NCI-H1417 treated with DMSO at 0.1 percent for 48 hours (cell line): Measurements from ENCODE around the gene NBPF15.
"Not testable (repeated sequence)": the region's sequence is repeated elsewhere in the genome, so short reads cannot be mapped to it uniquely, and the experiment has no call there.

ENCODE experiments used
- DNase-seq: peaks from one replicate; lab custom pipeline; 2025; lab: John Stamatoyannopoulos, UW

The NBPF15 gene, protein sequence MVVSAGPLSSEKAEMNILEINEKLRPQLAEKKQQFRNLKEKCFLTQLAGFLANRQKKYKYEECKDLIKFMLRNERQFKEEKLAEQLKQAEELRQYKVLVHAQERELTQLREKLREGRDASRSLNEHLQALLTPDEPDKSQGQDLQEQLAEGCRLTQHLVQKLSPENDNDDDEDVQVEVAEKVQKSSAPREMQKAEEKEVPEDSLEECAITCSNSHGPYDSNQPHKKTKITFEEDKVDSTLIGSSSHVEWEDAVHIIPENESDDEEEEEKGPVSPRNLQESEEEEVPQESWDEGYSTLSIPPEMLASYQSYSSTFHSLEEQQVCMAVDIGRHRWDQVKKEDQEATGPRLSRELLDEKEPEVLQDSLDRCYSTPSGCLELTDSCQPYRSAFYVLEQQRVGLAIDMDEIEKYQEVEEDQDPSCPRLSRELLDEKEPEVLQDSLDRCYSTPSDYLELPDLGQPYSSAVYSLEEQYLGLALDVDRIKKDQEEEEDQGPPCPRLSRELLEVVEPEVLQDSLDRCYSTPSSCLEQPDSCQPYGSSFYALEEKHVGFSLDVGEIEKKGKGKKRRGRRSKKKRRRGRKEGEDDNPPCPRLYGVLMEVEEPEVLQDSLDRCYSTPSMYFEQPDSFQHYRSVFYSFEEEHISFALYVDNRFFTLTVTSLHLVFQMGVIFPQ

GRCh38 chr1:144461136-144461759 is at the start of gene NBPF15:
NBPF15 (minus strand) TSS chr1:144461669; CDS start chr1:144440003, 21,666 bp downstream.
- not testable (repeated sequence) for DNase-seq

DNA sequence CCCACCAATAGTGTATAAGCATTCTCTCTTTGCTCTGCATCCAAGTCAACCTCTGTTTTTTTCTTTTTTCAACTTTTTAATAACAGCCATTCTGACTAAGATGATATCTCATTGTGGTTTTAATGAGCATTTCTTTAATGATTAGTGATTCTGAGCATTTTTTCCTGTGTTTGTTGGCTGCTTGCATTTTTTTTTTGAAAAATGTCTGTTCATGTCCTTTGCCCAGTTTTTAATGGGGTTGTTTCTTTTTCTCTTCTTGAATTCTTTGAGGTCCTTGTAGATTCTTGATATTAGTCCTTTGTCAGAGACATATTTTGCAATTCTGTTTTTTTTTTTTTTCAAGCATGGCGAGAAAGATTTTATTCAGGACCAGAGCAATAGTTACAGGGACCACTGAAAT is 35.0 kb upstream of the NBPF15 start:
- DNase-seq = not testable (repeated sequence)

- not testable (repeated sequence) for DNase-seq
Measured at GRCh38 chr1:144494130-144494529, 32.7 kb upstream of the NBPF15 start.

DNA sequence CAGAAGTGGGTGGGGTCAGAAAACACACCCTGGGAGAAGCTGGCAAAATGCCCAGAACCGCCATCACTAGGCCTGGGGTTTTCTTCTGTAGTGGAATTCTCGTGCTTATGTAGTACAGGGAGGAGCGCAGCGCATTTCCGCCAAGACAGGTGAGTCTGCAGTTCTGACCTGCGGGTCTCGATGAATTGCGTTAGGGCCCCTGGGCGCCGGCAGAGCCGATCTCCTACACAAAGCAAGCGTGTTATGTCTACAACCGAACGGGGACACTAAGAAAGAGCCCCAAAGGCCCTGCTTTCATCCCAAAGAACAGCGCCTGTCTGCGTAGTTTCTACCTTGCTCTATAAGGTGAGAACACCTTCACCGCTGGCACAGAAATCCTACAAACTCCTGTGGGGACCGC is 28.9 kb upstream of the NBPF15 start:
- DNase-seq = not testable (repeated sequence)

- DNase-seq = not testable (repeated sequence)
Measured at GRCh38 chr1:144487002-144487401, 25.5 kb upstream of the NBPF15 start.

DNA sequence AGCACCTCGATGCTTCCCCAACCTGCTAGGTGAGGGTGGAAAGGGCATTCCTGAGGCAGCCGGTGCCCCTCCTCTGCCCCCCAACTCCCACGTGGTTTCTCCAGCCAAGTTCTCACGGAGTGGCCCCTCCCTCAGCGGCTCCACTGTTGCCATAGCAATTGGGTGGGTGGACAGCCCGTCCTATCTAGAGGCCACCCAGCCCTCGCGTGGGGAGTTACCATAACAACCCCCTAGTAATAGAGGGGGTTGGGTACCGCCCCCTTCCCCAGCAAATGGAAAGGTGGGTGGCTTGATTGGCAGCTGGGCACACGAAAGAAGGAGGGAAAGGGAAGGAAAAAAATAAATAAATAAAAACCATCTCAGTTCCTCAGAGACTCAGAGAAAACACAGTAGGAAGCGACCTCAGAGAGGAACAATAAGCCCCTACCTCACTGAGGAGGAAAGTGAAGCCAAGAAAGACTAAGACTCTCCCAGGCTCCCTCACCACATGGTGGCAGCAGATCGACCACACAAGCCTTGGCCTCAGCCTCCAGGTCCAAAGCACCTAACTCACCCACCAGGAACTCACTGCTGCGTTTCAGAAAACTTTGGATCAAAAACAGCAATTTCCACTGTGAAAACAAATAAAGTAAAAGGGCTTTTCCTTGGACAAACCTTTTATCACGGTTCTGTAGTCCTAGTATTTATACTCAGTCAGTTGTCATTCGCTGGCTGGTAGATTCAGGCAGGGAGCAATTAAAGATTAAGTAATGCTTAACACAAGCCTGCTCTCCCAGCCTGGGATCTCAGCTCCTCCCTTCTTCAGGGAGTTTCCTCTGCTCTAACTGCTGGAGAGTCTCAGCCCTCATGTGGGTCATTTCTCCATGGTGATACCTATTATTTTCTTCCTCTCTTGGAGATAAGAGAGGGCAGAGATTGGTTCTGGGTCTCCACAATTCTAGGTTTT is 23.9 kb upstream of the NBPF15 start:
- not testable (repeated sequence) for DNase-seq

DNA sequence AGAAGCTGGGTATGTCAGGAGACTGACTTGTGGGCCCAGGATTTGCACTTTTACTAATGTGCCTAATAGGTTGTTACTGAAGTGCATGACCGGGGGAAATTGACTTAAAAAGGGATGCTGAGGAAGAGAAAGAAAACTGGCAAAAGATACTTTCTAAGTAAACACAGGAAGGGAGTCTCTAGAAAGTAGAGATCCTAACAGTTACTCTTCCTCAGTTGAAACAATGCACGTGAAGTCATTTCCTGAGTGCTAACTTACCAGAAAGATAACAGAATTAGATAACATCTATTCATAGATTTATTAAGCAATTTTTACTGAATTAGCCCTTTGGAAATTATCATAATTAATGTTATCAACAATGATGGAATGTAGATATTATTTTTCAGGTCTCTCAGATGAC is 12.4 kb upstream of the NBPF15 start:
- not testable (repeated sequence) for DNase-seq

DNA sequence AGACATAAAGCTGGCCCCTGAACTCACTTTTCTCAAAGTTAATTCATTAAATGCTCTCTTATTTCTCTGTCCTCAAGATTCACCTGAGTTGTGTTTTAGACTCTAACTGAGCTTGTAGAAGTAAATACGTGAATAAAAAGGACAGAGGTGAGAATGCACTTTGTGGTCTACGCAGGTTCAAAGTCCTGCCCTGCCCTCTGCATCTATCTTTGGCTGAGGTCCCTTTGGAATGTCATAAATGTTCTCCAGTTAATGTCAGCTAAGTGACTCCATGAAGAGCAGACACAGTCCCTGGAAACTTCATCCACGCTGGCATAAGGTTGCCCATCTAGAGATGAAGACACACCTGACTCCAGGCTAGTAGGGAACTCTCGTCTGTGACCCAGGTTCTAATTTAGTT is 10.0 kb upstream of the NBPF15 start:
- DNase-seq = not testable (repeated sequence)

DNA sequence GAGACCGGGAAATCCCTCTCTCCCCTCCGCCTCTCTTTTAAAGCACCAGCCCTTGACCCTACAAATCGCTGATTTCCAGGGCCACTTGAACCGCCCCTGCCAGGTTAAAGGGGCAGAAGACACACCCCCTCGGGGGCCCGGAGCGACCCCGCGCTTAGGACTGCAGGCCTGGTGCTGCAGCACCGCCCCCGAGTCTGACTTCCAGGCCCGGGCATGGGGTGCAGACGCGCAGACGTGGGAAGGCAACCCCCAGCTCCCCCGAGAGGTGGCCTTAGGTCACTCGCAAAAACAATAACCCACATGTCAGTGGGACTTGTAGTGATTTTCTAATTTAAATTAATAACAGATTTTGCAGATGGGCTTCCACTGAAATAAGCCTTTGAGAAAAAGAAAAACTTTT is 309 bp upstream of the NBPF15 start:
- DNase-seq = not testable (repeated sequence)

- DNase-seq = not testable (repeated sequence)
Measured at GRCh38 chr1:144460686-144461085, 783 bp downstream of the NBPF15 start.

DNA sequence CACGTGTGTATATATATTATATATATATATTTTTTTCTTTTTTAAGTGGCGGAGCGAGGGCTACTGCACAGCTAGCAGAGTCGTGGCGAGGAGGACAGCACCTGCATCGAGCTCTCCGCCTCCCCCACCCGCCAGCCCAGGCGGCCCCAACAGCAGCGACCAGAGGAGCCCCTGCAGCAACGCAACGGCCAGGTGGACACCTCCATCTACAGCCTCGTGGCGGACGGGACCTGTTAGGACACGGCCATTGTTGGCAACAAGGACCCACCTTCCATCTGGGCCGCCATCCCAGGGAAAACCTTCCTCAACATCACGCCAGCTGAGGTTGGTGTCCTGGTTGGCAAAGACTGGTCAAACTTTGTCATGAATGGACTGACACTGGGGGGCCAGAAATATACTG is 19.1 kb downstream of the NBPF15 start:
- not testable (repeated sequence) for DNase-seq

- DNase-seq = not testable (repeated sequence)
Measured at GRCh38 chr1:144439737-144440136, 21.7 kb downstream of the NBPF15 start.

GRCh38 chr1:144418891-144419694 is 42.4 kb downstream of the NBPF15 start:
- DNase-seq = not testable (repeated sequence)

GRCh38 chr1:144413404-144414118 is 47.9 kb downstream of the NBPF15 start:
- DNase-seq = not testable (repeated sequence)

DNA sequence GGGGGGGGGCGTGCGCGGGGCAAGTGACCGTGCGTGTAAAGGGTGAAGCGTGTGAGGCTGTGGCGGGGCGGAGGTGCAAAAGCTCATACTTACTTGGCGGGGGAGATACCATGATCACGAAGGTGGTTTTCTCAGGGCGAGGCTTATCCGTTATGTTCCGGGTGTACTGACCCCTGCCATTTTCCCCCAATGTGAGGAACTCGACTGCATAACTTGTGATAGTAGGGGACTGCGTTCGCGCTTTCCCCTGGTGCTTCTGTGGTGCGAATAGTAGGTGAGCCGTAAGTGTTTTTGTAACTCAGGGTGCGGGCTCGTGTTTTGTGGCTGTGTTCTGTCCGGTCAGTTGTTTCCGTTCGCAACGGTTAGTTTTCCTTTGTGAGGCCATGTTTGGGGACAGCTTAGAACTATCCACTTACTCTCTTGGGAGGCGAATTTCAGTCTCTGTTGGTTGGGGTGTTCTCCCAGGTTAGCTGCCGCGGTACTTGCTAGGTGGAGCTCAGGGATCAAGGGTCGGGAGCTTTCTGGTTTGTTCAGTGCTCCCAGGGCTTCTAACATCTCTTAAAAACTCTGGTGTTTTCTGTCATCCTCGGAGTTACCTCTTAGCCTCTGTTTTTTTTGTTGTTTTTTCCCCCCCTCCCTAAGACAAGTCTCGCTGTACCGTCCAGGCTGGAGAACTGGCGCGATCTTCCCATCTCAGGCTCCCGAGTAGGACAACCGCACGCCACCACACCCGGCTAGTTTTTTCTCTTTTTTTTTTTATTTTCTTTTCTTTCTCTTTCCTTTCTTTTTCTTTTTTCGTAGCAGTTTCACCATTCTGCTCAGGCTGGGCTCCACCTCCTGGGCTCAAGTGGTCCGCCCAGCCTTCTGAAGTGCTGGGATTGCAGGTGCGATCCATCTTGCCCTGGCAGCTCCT is 48.7 kb downstream of the NBPF15 start:
- DNase-seq = peak; percentile 80

DNA sequence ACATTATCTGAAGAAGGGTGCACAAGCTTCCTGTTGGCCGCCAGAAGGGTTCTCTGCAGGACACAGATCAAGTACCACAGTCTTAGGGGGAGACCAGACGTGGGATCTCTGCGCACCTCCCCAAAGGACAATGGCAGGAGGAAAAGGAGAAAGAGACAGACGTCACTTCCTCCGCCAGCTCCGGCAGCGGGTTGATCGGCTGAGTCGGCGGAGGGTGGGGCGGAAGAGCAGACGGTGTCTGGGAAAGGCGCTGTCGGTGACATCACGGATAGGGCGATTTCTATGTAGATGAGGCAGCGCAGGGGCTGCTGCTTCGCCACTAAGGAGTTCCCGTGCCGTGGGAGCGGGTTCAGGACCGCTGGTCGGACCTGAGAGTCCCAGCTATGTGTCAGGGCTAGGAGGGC is 49.4 kb downstream of the NBPF15 start:
- not testable (repeated sequence) for DNase-seq

GRCh38 chr1:144402807-144403206 is 58.7 kb downstream of the NBPF15 start:
- DNase-seq = not testable (repeated sequence)

DNA sequence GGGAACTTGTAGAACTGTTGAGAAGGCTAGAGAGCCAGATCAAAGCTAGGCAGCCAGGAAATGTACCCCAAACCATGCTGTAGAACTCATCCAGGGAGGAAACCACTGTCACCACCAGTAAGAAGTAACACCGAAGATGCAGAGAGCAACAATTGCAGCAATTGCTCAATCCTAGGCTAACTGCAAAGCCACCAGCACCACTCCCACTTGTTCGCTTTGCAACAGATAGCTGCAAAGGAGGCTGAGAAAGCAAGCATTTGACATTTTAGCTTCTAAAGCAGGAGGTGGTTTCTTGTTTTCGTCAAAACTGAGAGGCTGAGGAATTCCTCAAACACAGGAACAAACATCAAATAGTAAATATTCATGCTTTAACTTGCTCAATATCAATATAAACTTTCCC is 89.8 kb downstream of the NBPF15 start:
- DNase-seq = not testable (repeated sequence)
